ENCODE measurements around the gene KAZN. TPM values are rescaled to one million over a fixed set of nuclear protein-coding genes. Genes with fewer than 3 reads are reported as not detected.

The KAZN gene
- polyA plus RNA-seq, 3 donors, result 2.6 to 13.7 (median 10.8) TPM

GRCh38 chr1:14969006-14969405 lies 370.5 kb downstream of the KAZN start:
- no peak overlapping the region for H3K27ac ChIP-seq (ENCODE audit: low read depth, low read length)
- WGBS, 3 donors, result 79 to 85% (median 81%) methylated on average over 7 of the region's 7 CpGs

GRCh38 chr1:14970115-14970798 lies 371.8 kb downstream of the KAZN start:
- 74 to 76% (median 75%) methylated on average over 16 of the region's 16 CpGs for WGBS, 3 donors
- H3K27ac ChIP-seq (ENCODE audit: low read depth, low read length), result no peak overlapping the region

DNA sequence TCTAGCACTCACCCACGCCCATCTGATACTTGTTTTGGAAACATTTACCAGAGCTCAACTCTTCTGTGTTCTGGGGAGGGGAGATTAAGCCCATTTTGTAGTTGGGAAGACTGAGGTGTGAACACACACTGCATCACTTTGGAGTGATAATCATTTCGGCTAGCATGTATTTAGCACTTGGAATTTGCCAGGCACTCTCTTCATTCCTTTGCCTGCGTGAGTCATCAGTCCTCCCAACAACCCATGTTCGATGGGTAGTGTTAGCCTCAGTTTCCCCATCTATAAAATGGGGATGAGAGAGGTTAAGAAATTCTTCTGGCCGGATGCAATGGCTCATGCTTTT lies 372.3 kb downstream of the KAZN start:
- H3K27ac ChIP-seq (ENCODE audit: low read depth, low read length), result no peak overlapping the region
- WGBS, 3 donors, result 81 to 86% (median 86%) methylated on average over 5 of the region's 5 CpGs

DNA sequence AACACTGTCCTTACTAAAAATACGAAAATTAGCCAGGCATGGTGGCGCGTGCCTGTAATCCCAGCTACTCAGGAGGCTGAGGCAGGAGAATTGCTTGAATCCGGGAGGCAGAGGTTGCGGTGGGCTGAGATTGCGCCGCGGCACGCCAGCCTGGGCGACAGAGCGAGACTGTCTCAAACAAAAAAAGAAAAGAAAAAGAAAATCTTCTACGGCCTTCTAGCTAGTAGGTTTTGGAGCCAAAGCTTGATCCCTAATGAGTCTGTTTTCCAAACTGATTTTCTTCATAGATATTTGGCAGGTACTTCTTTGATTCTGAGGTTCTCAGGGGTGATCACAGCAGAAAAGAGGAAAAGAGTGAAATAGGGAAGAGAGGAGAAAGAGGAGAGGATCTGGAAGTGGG lies 372.7 kb downstream of the KAZN start:
- no peak overlapping the region for H3K27ac ChIP-seq (ENCODE audit: low read depth, low read length)
- WGBS, 3 donors, result 89 to 93% (median 91%) methylated on average over 9 to 12 of the region's 12 CpGs

GRCh38 chr1:14972107-14972506 lies 373.6 kb downstream of the KAZN start:
- 73 to 74% (median 74%) methylated on average over 7 of the region's 7 CpGs for WGBS, 3 donors
- no peak overlapping the region for H3K27ac ChIP-seq (ENCODE audit: low read depth, low read length)

- no peak overlapping the region for H3K27ac ChIP-seq (ENCODE audit: low read depth, low read length)
- 75 to 93% (median 85%) methylated on average over 5 of the region's 5 CpGs for WGBS, 3 donors
Observed at GRCh38 chr1:14973773-14974172, 375.3 kb downstream of the KAZN start.

- H3K27ac ChIP-seq (ENCODE audit: low read depth, low read length), result no peak overlapping the region
- 66 to 73% (median 71%) methylated on average over 2 of the region's 2 CpGs for WGBS, 3 donors
Observed at GRCh38 chr1:14974361-14974760, 375.9 kb downstream of the KAZN start.

- 84 to 93% (median 87%) methylated on average over 4 of the region's 4 CpGs for WGBS, 3 donors
- no peak overlapping the region for H3K27ac ChIP-seq (ENCODE audit: low read depth, low read length)
Observed at GRCh38 chr1:14975119-14975518, 376.6 kb downstream of the KAZN start.

GRCh38 chr1:14976256-14976655 lies 377.8 kb downstream of the KAZN start:
- WGBS, 3 donors, result 86 to 95% (median 91%) methylated on average over 13 of the region's 13 CpGs
- no peak overlapping the region for H3K27ac ChIP-seq (ENCODE audit: low read depth, low read length)

DNA sequence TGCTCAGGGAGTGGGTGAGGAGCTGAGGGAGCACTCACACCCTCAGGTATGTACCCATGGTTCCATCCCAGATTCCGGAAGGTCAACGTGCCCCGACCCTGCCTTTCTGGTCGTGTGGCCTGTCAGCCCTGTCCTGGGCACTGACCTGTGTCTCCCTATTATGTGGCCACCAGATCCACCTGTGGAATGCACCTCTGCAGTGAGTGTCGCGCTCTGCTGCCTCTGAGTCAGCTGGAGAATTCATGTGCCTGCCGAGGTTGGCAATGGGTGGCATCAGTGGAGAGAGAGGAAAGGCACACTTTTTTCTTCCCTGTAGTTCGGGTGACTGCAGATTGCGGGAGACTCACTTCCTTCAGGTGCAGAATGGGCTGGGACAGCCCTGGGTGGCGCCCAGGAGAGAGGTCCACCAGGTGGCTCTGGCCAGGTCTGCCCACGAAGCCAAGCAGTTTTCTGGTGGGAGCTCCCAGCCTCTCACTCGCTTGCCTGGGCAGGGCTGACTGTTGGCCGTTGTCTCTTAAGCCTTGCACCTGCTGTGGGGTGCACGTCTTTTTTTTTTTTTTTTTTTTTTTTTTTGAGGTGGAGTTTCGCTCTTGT lies 378.9 kb downstream of the KAZN start:
- WGBS, 3 donors, result 75 to 90% (median 86%) methylated on average over 14 to 15 of the region's 15 CpGs
- H3K27ac ChIP-seq (ENCODE audit: low read depth, low read length), result no peak overlapping the region

- 43 to 66% (median 44%) methylated on average over 17 of the region's 17 CpGs for WGBS, 3 donors
- H3K27ac ChIP-seq (ENCODE audit: low read depth, low read length), result no peak overlapping the region
Observed at GRCh38 chr1:14980621-14981218, 382.2 kb downstream of the KAZN start.

- WGBS, 3 donors, result 89 to 93% (median 92%) methylated on average over 14 of the region's 14 CpGs
- no peak overlapping the region for H3K27ac ChIP-seq (ENCODE audit: low read depth, low read length)
Observed at GRCh38 chr1:14982029-14982428, 383.5 kb downstream of the KAZN start.

- H3K27ac ChIP-seq (ENCODE audit: low read depth, low read length), result no peak overlapping the region
- 89 to 92% (median 91%) methylated on average over 13 of the region's 13 CpGs for WGBS, 3 donors
Observed at GRCh38 chr1:14983277-14983676, 384.8 kb downstream of the KAZN start.

DNA sequence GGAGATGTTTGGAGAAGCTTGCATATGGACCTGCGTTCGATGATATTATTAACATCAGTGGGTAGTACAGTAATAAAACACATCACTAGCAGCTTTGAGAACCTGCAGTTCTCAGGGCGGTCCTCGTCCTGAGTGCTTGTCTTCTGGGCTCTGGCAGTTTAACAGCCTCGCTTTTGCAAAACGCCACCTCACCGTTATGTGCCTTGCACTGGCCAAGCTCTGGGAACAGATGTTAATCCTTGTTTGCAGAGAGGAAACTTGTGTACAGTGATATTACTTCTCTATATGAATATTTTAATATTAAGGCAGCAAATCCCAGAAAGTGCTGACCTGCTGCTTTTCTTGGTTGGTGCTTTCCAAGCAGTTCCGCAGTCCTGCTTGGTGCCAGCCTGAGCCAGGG lies 387.7 kb downstream of the KAZN start:
- 91 to 94% (median 92%) methylated on average over 8 of the region's 8 CpGs for WGBS, 3 donors
- no peak overlapping the region for H3K27ac ChIP-seq (ENCODE audit: low read depth, low read length)

- 42 to 68% (median 51%) methylated on average over 15 to 16 of the region's 16 CpGs for WGBS, 3 donors
- no peak overlapping the region for H3K27ac ChIP-seq (ENCODE audit: low read depth, low read length)
Observed at GRCh38 chr1:14987829-14988603, 389.5 kb downstream of the KAZN start.

GRCh38 chr1:14988636-14989035 lies 390.2 kb downstream of the KAZN start:
- H3K27ac ChIP-seq (ENCODE audit: low read depth, low read length), result no peak overlapping the region
- 92 to 93% (median 92%) methylated on average over 8 of the region's 8 CpGs for WGBS, 3 donors

DNA sequence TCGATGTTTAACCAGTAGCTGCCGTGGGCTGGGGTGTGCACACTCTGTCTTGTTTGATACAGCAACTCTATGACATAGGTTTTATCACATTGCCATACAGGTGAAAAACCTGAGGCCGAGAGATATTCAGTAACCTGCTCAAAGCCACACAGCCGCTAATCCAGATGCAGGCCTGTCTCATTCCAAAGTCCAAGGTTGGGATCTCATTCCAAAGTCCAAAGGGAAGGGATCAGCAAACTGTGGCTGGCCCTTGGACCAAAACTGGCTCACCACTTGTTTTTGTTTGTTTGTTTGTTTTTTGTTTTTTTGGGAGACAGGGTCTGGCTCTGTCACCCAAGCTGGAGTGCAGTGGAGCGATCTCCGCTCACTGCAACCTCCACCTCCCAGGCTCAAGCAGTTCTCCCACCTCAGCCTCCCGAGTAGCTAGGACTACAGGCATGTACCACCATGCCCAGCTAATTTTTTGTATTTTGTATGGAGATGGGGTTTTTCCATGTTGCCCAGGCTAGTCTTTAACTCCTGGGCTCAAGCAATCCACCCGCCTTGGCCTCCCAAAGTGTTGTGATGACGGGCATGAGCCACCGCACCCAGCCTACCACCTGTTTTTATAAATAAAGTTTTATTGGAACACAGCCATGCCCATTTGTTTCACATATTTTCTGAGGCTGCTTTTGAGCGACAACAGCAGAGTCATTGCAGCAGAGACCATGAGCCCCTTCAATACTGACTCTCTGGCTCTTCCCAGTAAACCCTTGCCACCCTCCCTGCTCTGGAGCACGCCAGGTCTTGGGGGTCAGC lies 391.6 kb downstream of the KAZN start:
- 88 to 92% (median 88%) methylated on average over 12 of the region's 12 CpGs for WGBS, 3 donors
- H3K27ac ChIP-seq (ENCODE audit: low read depth, low read length), result no peak overlapping the region

DNA sequence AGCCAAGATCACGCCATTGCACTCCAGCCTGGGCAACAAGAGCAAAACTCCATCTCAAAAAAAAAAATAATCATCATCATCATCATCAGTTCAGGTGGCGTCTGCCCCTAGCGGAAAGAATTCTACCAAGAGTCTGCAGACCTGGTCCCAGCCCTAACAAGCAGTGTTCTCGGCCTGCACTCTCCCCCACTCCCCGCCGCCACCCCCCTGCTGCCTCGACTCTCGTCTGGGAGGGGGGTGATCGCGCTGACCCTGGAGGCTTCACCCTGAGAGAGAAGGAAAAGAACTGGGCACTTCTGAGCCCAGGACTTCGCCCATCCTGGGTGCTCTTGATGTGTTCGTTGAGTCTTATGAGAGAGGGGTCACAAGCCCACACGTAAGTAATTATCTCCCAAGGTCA lies 394.9 kb downstream of the KAZN start:
- no peak overlapping the region for H3K27ac ChIP-seq (ENCODE audit: low read depth, low read length)
- WGBS, 3 donors, result 76 to 90% (median 86%) methylated on average over 12 to 13 of the region's 13 CpGs
